ENCODE data around the gene NDUFB2.
A peak's percentile ranks its signal among the peaks of the same experiment; 100 is the strongest.

NDUFB2 gene

GRCh38 chr7:140696024-140696679, 356 bp upstream of the NDUFB2 start:
- H3K9me2 ChIP-seq (replicated peaks; ENCODE audit: insufficient read depth, low read length): no peaks in the 10 kb centered on the region
- no peaks in the 10 kb centered on the region for H3K9me3 ChIP-seq (ENCODE audit: insufficient read depth, low read length)
- peak overlapping the region; percentile 57 for H3K4me3 ChIP-seq (ENCODE audit: insufficient read depth, low read length, poor library complexity, severe bottlenecking)
- peak overlapping the region; percentile 85 for H3K9ac ChIP-seq (ENCODE audit: low read length)
- peaks cover 5% of the 10 kb centered on the region; the same call in 1 of the 2 replicates for H4K20me1 ChIP-seq (ENCODE audit: low read depth, low read length)
- no peaks in the 10 kb centered on the region for H3F3A ChIP-seq (ENCODE audit: insufficient read depth)
- peaks cover 41% of the 10 kb centered on the region for H3K79me2 ChIP-seq (ENCODE audit: insufficient read depth, low read length)
- H3K4me2 ChIP-seq (ENCODE audit: low read depth, low read length, poor library complexity, severe bottlenecking): peak overlapping the region; percentile 59
- peak overlapping the region; percentile 74 for H3K27ac ChIP-seq (ENCODE audit: low read depth, low read length)
- no peaks in the 10 kb centered on the region for H3K27me3 ChIP-seq (ENCODE audit: low read length)
- peak overlapping the region; percentile 57 for H2AFZ ChIP-seq (ENCODE audit: low read depth, low read length, severe bottlenecking)
- 0 out of 2 replicates have a peak, but pooled peaks cover 3% of the 10 kb centered on the region for H3K36me3 ChIP-seq (ENCODE audit: low read length)
- no peak for TF ChIP-seq EZH2phosphoT487 (conservative IDR thresholded peaks at IDR 0.05; ENCODE audit: low read length)
- no peak for TF ChIP-seq CTCF (IDR thresholded peaks at IDR 0.05; ENCODE audit: insufficient read depth, low read length, poor library complexity, severe bottlenecking)

GRCh38 chr7:140697447-140698143, 1.1 kb downstream of the NDUFB2 start:
- H2AFZ ChIP-seq (ENCODE audit: low read depth, low read length, severe bottlenecking): peak overlapping the region; percentile 57
- H4K20me1 ChIP-seq (ENCODE audit: low read depth, low read length): peaks cover 5% of the 10 kb centered on the region; the same call in 1 of the 2 replicates
- peak overlapping the region; percentile 59 for H3K4me2 ChIP-seq (ENCODE audit: low read depth, low read length, poor library complexity, severe bottlenecking)
- H3K9me3 ChIP-seq (ENCODE audit: insufficient read depth, low read length): no peaks in the 10 kb centered on the region
- 0 out of 2 replicates have a peak, but pooled peaks cover 3% of the 10 kb centered on the region for H3K36me3 ChIP-seq (ENCODE audit: low read length)
- peak overlapping the region; percentile 85 for H3K9ac ChIP-seq (ENCODE audit: low read length)
- H3K27me3 ChIP-seq (ENCODE audit: low read length): no peaks in the 10 kb centered on the region
- H3K27ac ChIP-seq (ENCODE audit: low read depth, low read length): peak overlapping the region; percentile 74; the same call in 1 of the 2 replicates
- peaks cover 56% of the 10 kb centered on the region for H3K79me2 ChIP-seq (ENCODE audit: insufficient read depth, low read length)
- H3K4me3 ChIP-seq (ENCODE audit: insufficient read depth, low read length, poor library complexity, severe bottlenecking): peak overlapping the region; percentile 57
- TF ChIP-seq CTCF (IDR thresholded peaks at IDR 0.05; ENCODE audit: insufficient read depth, low read length, poor library complexity, severe bottlenecking) (no peak), EZH2phosphoT487 (conservative IDR thresholded peaks at IDR 0.05; ENCODE audit: low read length) (no peak)
- H3F3A ChIP-seq (ENCODE audit: insufficient read depth): no peaks in the 10 kb centered on the region
- no peaks in the 10 kb centered on the region for H3K9me2 ChIP-seq (replicated peaks; ENCODE audit: insufficient read depth, low read length)

GRCh38 chr7:140698477-140698876, 2.0 kb downstream of the NDUFB2 start:
- peaks cover 64% of the 10 kb centered on the region for H3K79me2 ChIP-seq (ENCODE audit: insufficient read depth, low read length)
- H3K27me3 ChIP-seq (ENCODE audit: low read length): no peaks in the 10 kb centered on the region
- H3K9ac ChIP-seq (ENCODE audit: low read length): peak overlapping the region; percentile 85
- H3F3A ChIP-seq (ENCODE audit: insufficient read depth): no peaks in the 10 kb centered on the region
- 0 out of 2 replicates have a peak, but pooled peaks cover 3% of the 10 kb centered on the region for H3K36me3 ChIP-seq (ENCODE audit: low read length)
- no peak overlapping the region for H3K27ac ChIP-seq (ENCODE audit: low read depth, low read length)
- peak overlapping the region; percentile 57 for H3K4me3 ChIP-seq (ENCODE audit: insufficient read depth, low read length, poor library complexity, severe bottlenecking)
- TF ChIP-seq CTCF (IDR thresholded peaks at IDR 0.05; ENCODE audit: insufficient read depth, low read length, poor library complexity, severe bottlenecking) (no peak), EZH2phosphoT487 (conservative IDR thresholded peaks at IDR 0.05; ENCODE audit: low read length) (no peak)
- no peak overlapping the region for H2AFZ ChIP-seq (ENCODE audit: low read depth, low read length, severe bottlenecking)
- no peaks in the 10 kb centered on the region for H3K9me3 ChIP-seq (ENCODE audit: insufficient read depth, low read length)
- peaks cover 5% of the 10 kb centered on the region; the same call in 1 of the 2 replicates for H4K20me1 ChIP-seq (ENCODE audit: low read depth, low read length)
- peak overlapping the region; percentile 59 for H3K4me2 ChIP-seq (ENCODE audit: low read depth, low read length, poor library complexity, severe bottlenecking)
- H3K9me2 ChIP-seq (replicated peaks; ENCODE audit: insufficient read depth, low read length): no peaks in the 10 kb centered on the region

Measured in SU-DHL-6 (cell line).